GM21723 (cell line): ENCODE measurements around the gene ATF6B.

Source experiments
- ATAC-seq: cut with Tn5 transposase; IDR thresholded peaks from one replicate; pipeline ENCODE4 v1.9.1; 2021; ENCODE audit warnings: mild to moderate bottlenecking, moderate library complexity; ENCODE audit not compliant: unreplicated experiment

The ATF6B gene

DNA sequence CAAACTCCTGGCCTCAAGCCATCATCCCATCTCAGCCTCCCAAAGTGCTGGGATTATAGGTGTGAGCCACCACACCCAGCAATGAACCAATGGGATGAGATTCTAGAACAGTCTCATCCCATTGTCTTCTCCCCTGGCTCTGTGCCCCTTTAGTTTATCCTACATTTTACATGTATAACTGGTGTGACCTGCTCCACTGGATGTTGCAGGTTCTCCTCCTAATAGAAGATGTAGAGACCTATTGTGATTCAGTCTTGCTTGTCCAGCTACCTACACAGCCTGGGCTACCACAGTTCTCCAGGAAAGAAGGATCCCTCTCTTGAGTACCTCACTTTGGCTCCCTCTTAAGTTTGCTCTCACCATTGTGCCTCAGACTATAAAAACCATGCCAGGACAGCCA lies 4.1 kb upstream of the ATF6B start:
- ATAC-seq = no peak

- no peak for ATAC-seq
These were observed 3.4 kb upstream of the ATF6B start for GRCh38 chr6:32131439-32131948.

- ATAC-seq = peak; percentile 9
These were observed 1.4 kb upstream of the ATF6B start for GRCh38 chr6:32129297-32130088.

DNA sequence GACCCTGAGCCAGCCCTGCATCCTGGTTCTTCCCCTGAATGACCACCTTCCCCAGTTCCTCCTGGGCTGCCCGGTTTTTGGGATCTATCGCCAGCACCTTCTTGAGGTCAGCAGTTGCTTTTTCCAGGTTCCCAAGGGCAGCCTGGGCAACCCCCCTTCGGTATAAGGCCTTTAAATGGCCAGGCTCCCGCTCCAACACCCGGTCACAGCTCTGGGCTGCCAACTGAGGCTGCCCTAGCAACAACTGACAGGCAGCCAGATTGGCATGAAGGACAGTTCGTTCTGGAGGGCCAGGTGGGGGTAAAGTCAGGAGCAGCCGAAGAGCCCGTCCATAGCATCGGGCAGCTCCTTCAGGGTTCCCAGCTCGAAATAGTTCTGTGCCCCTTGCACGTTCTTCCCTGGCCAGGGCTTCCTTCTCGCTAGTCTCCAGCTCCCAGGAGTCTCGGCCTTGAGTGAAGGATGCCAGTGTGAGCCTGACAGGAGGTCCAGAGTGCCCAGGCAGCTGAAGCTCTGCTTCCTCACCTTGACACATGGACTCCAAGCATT lies 778 bp upstream of the ATF6B start:
- no peak for ATAC-seq

GRCh38 chr6:32127409-32127716 lies 683 bp downstream of the ATF6B start:
- no peak for ATAC-seq

DNA sequence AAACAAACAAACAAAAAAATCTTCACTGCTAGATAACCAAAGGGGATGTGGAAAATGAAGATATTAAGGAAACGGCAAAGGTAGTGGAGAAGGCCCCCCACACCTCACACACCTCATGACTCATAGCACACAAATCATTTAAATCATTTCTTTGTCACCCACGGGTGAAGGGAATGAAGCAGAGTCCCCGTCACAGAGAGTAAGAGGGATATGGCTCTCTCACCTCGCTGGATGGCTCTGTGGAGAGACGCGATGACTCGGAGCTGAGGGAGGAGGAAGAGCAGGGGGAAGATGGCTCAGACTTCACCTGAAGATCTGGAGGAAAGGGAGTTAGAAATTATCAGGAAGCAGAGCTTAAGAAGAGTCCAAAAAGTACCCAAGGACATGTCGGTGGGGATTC lies 1.2 kb downstream of the ATF6B start:
- ATAC-seq = no peak

- ATAC-seq = no peak
These were observed 4.4 kb downstream of the ATF6B start for GRCh38 chr6:32123681-32124080.

- no peak for ATAC-seq
These were observed 7.4 kb downstream of the ATF6B start for GRCh38 chr6:32120573-32121059.

- no peak for ATAC-seq
These were observed 9.0 kb downstream of the ATF6B start for GRCh38 chr6:32118782-32119628.

- ATAC-seq = no peak
These were observed 10.6 kb downstream of the ATF6B start for GRCh38 chr6:32117461-32117860.

DNA sequence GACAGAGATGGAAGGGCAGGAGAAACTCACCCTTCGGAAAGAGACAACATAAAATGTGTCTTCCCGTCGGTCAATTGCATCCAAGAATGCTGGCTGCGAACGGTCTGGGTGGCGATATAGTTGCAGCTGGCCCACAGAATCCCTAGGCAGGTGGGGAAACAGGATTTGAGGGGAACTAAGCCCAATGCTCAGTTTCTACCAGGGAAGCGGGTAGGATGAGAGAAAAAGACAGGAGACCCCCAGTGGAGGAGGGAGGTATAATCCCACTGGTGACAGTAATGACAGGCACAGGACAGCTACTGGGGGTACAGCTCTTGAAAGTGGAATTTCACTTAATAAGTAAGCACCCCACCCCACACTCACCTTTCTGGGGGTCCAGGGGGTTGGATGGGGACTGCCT lies 11.4 kb downstream of the ATF6B start:
- ATAC-seq = no peak

GRCh38 chr6:32115623-32116022 lies 12.4 kb downstream of the ATF6B start:
- no peak for ATAC-seq

GRCh38 chr6:32114796-32115195 lies 13.2 kb downstream of the ATF6B start:
- ATAC-seq = no peak

- ATAC-seq = no peak
These were observed 14.4 kb downstream of the ATF6B start for GRCh38 chr6:32113386-32114352.

DNA sequence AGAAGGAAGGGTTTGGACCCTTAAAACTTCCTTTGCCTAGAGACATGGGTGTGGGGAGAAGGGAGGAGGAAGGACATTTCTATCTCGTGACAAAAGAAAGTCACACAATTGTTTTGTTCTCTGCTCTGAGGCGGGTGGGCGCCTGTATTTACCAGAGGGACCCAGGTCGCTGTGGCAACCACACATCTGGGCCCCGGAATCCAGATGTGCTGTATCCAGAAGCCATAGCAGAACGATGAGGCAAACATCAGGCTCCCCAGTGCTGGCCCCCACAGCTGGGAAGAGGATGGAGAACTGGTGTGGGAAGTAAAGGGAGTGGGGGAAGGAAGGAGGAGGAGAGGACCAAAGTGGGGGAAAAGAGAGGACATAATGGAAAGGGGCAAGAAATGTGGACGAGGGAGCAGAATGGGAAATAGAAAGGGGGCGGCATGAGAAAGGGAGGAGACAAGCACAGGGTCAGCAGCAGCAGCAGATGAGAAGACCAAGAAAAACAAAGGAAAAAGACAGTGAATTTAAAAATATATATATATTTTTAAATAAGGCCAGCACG lies 15.5 kb downstream of the ATF6B start:
- ATAC-seq = no peak

DNA sequence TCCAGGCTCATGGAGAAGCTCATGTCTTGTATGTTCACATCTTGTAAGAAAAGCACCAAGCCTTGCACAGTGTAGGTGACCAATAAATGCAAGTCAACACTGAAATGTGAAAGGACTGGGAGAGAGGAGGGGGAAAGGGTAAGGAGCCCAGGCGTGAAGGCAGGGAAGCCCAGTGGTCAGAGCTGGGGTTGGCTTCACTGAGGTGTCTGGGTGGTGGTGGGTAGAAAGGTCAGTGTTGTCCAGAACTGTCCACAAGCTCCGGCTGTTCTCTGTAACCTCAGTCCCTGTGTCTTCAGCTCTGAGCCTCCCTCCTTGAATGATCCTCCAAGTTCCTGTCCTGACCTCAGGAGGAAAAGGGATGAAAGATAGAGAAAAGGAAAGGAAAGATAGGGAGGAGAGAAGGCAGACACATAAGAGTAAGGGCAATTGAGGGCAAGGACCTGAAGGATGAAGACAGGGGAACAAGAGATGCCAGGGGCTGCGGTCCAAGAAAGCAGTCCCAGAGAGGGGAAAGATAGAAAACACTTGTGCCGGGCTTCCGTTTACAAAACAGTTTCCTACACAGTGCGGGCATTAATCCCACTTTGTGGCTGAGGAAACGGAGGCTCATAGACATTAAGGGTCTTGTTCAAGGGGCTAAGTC lies 16.5 kb downstream of the ATF6B start:
- ATAC-seq = no peak

- ATAC-seq = no peak
These were observed 17.4 kb downstream of the ATF6B start for GRCh38 chr6:32110632-32111031.

GRCh38 chr6:32109765-32110160 lies 18.3 kb downstream of the ATF6B start:
- no peak for ATAC-seq

GRCh38 chr6:32109114-32109764 lies 18.8 kb downstream of the ATF6B start, which contains the start of gene TNXB:
TNXB (minus strand) TSS chr6:32109338; CDS start chr6:32098198, 11,140 bp downstream.
- ATAC-seq = no peak
